Osteoblast (primary cell): ENCODE data around the gene GRHPR. TPM values are rescaled to one million over a fixed set of nuclear protein-coding genes. Genes with fewer than 3 reads are reported as not detected.

ENCODE experiments used
- DNase-seq: peaks from one replicate; pipeline ENCODE4 v3.0.0; 2011; ENCODE audit warnings: low spot score, mixed read lengths; ENCODE audit not compliant: insufficient read length; ENCODE audit errors: missing footprints
- H2AFZ ChIP-seq: 2 replicates; pipeline ENCODE4 v1.6.0; 2011; ENCODE audit warnings: mild to moderate bottlenecking, low read length
- H3K27ac ChIP-seq: 2 replicates; pipeline ENCODE4 v1.5.1; 2011; ENCODE audit warnings: mild to moderate bottlenecking, low read depth, low read length, moderate library complexity
- H3K27me3 ChIP-seq: 2 replicates; pipeline ENCODE4 v1.6.0; 2012; ENCODE audit warnings: mild to moderate bottlenecking, control low read depth, inconsistent platforms, low read length, moderate library complexity; ENCODE audit not compliant: insufficient read depth
- H3K36me3 ChIP-seq: 2 replicates; pipeline ENCODE4 v1.5.1; 2011; ENCODE audit warnings: mild to moderate bottlenecking, low read length, control low read depth, moderate library complexity; ENCODE audit not compliant: insufficient read depth
- H3K4me1 ChIP-seq: 2 replicates; pipeline ENCODE4 v1.5.1; 2011; ENCODE audit warnings: mild to moderate bottlenecking, low read length, control low read depth, moderate library complexity; ENCODE audit not compliant: insufficient read depth
- H3K4me2 ChIP-seq: 2 replicates; pipeline ENCODE4 v1.6.0; 2011; ENCODE audit warnings: mild to moderate bottlenecking, low read length; ENCODE audit not compliant: insufficient read depth
- H3K4me3 ChIP-seq: fragments of 200-600 bp; sonication (generic); 3 replicates; pipeline ENCODE4 v1.5.1; 2012; ENCODE audit warnings: mild to moderate bottlenecking, low read length, inconsistent platforms; ENCODE audit not compliant: insufficient read depth
- H3K79me2 ChIP-seq: 2 replicates; pipeline ENCODE4 v1.6.0; 2012; ENCODE audit warnings: mild to moderate bottlenecking, low read length, control low read depth, inconsistent platforms; ENCODE audit not compliant: insufficient read depth
- H3K9me3 ChIP-seq: 2 replicates; pipeline ENCODE4 v1.5.1; 2011; ENCODE audit warnings: low read depth, low read length, control low read depth
- H4K20me1 ChIP-seq: 2 replicates; pipeline ENCODE4 v1.6.0; 2012; ENCODE audit warnings: mild to moderate bottlenecking, low read length, control low read depth; ENCODE audit not compliant: insufficient read depth
- CTCF ChIP-seq: IDR thresholded peaks from 2 replicates; pipeline ENCODE4 v1.5.1; 2011; ENCODE audit warnings: mild to moderate bottlenecking, low read depth, low read length, moderate library complexity; ENCODE audit errors: extremely low read depth
- total RNA-seq: library from RNA; depleted of rRNA; stranded (reverse); fragments of >200 nt; gene quantifications from 2 replicates; pipeline ENCODE4 v1.2.3, GENCODE V29; 2012

The GRHPR gene
- total RNA-seq, 1 donor, result 165 TPM

GRCh38 chr9:37447111-37447510, 24.6 kb downstream of the GRHPR start:
- no peak overlapping the region for H3K4me2 ChIP-seq
- peaks cover 30% of the 10 kb centered on the region for H4K20me1 ChIP-seq
- H3K27me3 ChIP-seq, result no peaks in the 10 kb centered on the region
- DNase-seq, result no peak
- H3K4me1 ChIP-seq, result no peaks in the 10 kb centered on the region
- H2AFZ ChIP-seq, result no peak overlapping the region
- no peak overlapping the region for H3K27ac ChIP-seq
- no peaks in the 10 kb centered on the region for H3K9me3 ChIP-seq
- H3K79me2 ChIP-seq, result peaks cover 80% of the 10 kb centered on the region
- no peak overlapping the region for H3K4me3 ChIP-seq
- TF ChIP-seq CTCF, result no peak
- H3K36me3 ChIP-seq, result peaks cover 9% of the 10 kb centered on the region

DNA sequence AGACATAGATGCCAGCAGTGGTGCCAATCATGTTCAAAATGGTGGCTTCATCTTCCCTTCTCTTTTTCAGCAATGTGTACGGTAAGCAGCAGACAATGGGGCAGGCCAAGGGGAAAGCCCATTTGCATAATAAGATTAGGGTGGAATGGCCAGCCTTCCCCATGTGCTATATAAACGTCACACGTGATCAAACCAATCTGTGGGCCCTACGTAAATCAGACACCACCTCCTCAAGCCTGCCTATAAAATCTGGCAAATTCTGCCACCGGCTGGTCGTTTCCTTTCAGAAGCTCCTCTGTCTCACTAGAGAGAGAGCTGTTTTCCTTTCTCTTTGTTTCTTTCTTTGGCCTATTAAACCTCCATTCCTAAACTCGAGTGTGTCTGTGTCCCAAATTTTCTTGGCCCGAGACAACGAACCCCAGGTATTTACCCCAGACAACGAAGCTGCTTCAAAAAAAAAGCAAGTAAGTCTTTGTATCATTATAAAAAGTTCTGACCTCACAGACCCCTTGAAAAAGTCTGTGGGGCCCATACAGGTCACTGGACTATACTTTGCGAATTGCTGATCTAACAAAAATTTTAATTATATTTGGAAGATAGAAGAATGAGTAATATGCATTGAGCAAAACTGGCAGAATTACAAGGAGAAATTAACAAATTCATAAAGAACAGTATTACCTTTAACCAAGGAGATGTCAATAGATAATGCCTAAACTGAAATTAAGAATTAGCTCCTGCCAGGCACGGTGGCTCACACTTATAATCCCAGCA, 27.6 kb downstream of the GRHPR start:
- Histone ChIP-seq H4K20me1 (peaks cover 43% of the 10 kb centered on the region), H3K36me3 (peaks cover 3% of the 10 kb centered on the region), H3K27ac (no peak overlapping the region), H3K79me2 (peaks cover 88% of the 10 kb centered on the region), H3K4me3 (no peak overlapping the region), H3K27me3 (no peaks in the 10 kb centered on the region), H3K4me2 (no peak overlapping the region), H2AFZ (no peak overlapping the region), H3K4me1 (no peaks in the 10 kb centered on the region), H3K9me3 (no peaks in the 10 kb centered on the region)
- DNase-seq, result no peak
- no peak for TF ChIP-seq CTCF

DNA sequence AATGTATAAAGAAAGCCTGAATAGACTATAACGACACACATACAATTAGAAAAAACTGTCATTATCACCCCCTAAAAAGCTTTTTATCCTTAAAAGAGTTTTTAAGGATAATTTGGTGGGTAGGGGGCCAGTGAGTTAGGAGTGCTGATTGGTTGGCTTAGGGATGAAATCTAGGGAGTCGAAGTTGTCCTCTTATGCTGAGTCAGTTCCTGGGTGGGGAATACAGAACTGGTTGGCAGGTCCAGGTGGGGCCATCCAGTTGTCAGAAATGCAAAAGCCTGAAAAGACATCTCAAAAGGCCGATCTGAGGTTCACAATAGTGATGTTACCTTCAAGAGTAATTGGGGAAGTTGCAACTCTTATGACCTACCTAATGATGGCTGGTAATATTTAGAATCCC, 29.1 kb downstream of the GRHPR start:
- H3K27me3 ChIP-seq, result no peaks in the 10 kb centered on the region

More for the DNA sequence above, 29.1 kb downstream of the GRHPR start:
- Histone ChIP-seq H3K27ac (no peak overlapping the region), H3K79me2 (peaks cover 90% of the 10 kb centered on the region), H3K4me2 (no peak overlapping the region), H2AFZ (no peak overlapping the region), H3K36me3 (peaks cover 3% of the 10 kb centered on the region), H3K4me3 (no peak overlapping the region), H3K9me3 (no peaks in the 10 kb centered on the region), H3K4me1 (no peaks in the 10 kb centered on the region), H4K20me1 (peaks cover 50% of the 10 kb centered on the region)
- DNase-seq, result no peak
- TF ChIP-seq CTCF, result no peak
